HCT116 (cell line): ENCODE results near the gene DAPK3.

Source experiments
- ATF3 ChIP-seq: IDR thresholded peaks from 2 replicates; pipeline ENCODE4 v1.6.1; 2012
- ELF1 ChIP-seq: IDR thresholded peaks from 2 replicates; pipeline ENCODE4 v1.6.1; 2012; ENCODE audit warnings: low read depth, borderline replicate concordance
- EZH2 ChIP-seq: fragments of 200-600 bp; sonication (generic); IDR thresholded peaks from 2 replicates; pipeline ENCODE4 v1.6.1; 2017; ENCODE audit warnings: antibody characterized with exemption, mixed run types
- EZH2phosphoT487 ChIP-seq: fragments of 200-600 bp; IDR thresholded peaks from 2 replicates; pipeline ENCODE4 v1.6.1; 2018; ENCODE audit warnings: antibody characterized with exemption, borderline replicate concordance
- POLR2A ChIP-seq: IDR thresholded peaks from 2 replicates; pipeline ENCODE4 v1.7.0; 2011; ENCODE audit warnings: borderline replicate concordance; ENCODE audit not compliant: insufficient read depth, insufficient read length; ENCODE audit errors: extremely low read depth
- SIN3A ChIP-seq: IDR thresholded peaks from 2 replicates; pipeline ENCODE4 v1.6.1; 2012; ENCODE audit warnings: low read depth
- TF ChIP-seq, protein P1 (sequence below), 3 experiments: fragments of 200-600 bp in 1 of 3; sonication (generic) in 1 of 3; IDR thresholded peaks in 2 of 3; conservative IDR thresholded peaks in 1 of 3; 2 replicates each; pipeline ENCODE4 v1.5.1; 2012 to 2017; ENCODE audit warnings: low read depth in 2 of 3, low read length in 2 of 3, antibody characterized with exemption in 1 of 3, borderline replicate concordance in 1 of 3, control low read depth in 1 of 3, mild to moderate bottlenecking in 1 of 3, mixed read lengths in 1 of 3, mixed run types in 1 of 3, moderate library complexity in 1 of 3; ENCODE audit not compliant: insufficient read depth in 1 of 3

DNA sequence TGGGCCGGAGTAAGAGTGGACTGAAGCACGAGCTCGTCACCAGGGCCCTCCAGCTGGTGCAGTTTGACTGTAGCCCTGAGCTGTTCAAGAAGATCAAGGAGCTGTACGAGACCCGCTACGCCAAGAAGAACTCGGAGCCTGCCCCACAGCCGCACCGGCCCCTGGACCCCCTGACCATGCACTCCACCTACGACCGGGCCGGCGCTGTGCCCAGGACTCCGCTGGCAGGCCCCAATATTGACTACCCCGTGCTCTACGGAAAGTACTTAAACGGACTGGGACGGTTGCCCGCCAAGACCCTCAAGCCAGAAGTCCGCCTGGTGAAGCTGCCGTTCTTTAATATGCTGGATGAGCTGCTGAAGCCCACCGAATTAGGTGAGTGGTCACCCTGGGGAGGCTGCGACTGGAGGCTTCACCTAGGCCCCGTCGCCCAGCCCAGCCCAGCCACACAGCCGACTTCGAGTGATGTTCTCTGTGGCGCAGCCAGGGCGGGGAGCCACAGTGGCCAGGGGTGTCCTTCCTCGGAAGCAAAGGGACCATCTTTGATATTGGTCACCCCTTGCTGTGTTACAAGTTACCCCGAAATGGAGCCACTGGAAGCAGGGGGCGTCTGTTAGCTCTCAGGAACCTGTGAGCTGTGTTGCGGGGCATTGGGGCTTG is 42.2 kb upstream of the DAPK3 start:
- no peak for TF ChIP-seq POLR2A
- no peak for TF ChIP-seq EZH2
- TF ChIP-seq, protein P1, sequence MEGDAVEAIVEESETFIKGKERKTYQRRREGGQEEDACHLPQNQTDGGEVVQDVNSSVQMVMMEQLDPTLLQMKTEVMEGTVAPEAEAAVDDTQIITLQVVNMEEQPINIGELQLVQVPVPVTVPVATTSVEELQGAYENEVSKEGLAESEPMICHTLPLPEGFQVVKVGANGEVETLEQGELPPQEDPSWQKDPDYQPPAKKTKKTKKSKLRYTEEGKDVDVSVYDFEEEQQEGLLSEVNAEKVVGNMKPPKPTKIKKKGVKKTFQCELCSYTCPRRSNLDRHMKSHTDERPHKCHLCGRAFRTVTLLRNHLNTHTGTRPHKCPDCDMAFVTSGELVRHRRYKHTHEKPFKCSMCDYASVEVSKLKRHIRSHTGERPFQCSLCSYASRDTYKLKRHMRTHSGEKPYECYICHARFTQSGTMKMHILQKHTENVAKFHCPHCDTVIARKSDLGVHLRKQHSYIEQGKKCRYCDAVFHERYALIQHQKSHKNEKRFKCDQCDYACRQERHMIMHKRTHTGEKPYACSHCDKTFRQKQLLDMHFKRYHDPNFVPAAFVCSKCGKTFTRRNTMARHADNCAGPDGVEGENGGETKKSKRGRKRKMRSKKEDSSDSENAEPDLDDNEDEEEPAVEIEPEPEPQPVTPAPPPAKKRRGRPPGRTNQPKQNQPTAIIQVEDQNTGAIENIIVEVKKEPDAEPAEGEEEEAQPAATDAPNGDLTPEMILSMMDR (IDR thresholded peaks at IDR 0.05 in 2 of 3, conservative IDR thresholded peaks at IDR 0.05 in 1 of 3; ENCODE audit: borderline replicate concordance in 1 of 3, insufficient read depth in 1 of 3, low read depth in 2 of 3, low read length in 2 of 3): no peak
- TF ChIP-seq SIN3A: no peak
- TF ChIP-seq EZH2phosphoT487: no peak
- TF ChIP-seq ATF3: no peak
- TF ChIP-seq ELF1: no peak
